PC-3 (cell line): ENCODE results near the gene TCEAL5. TPM values are rescaled to one million over a fixed set of nuclear protein-coding genes. Genes with fewer than 3 reads are reported as not detected.

Experiments used
- ATAC-seq: fragments of 200-7000 bp; cut with Tn5 transposase; 2 replicates; pipeline ENCODE4 v1.9.1; 2020; ENCODE audit warnings: mild to moderate bottlenecking, moderate library complexity
- BruUV-seq: library from RNA; stranded (reverse); fragments of 400-500 nt; replicated peaks from 2 replicates; lab custom pipeline; 2021; lab: Mats Ljungman, UMichigan
- CTCF ChIA-PET: fragments of 300-600 bp; sonication (Branson Sonifier 250); formaldehyde crosslinking; loops from one replicate; lab custom pipeline; 2022; ENCODE audit warnings: antibody characterized with exemption; lab: Charles Lee
- POLR2A ChIA-PET: fragments of 300-600 bp; sonication (Branson Sonifier 250); formaldehyde crosslinking; loops from one replicate; lab custom pipeline; 2022; ENCODE audit warnings: antibody characterized with exemption; ENCODE audit not compliant: unreplicated experiment; lab: Charles Lee
- DNase-seq: peaks from one replicate; pipeline ENCODE4 v3.0.0-alpha.2; 2015
- H2AFZ ChIP-seq: fragments of 300-600 bp; sonication (generic); 2 replicates; pipeline ENCODE4 v1.6.0; 2016; ENCODE audit warnings: antibody characterized with exemption, low read length
- H3F3A ChIP-seq: fragments of 300-600 bp; sonication (generic); one replicate; pipeline ENCODE4 v1.6.0; 2017; ENCODE audit warnings: antibody characterized with exemption, low read length, control low read depth, mild to moderate bottlenecking; ENCODE audit not compliant: unreplicated experiment
- H3K27ac ChIP-seq: fragments of 300-600 bp; sonication (generic); 2 replicates; pipeline ENCODE4 v1.5.1; 2016; ENCODE audit warnings: mild to moderate bottlenecking, low read length
- H3K27me3 ChIP-seq: fragments of 300-600 bp; sonication (generic); 2 replicates; pipeline ENCODE4 v1.6.1; 2016; ENCODE audit warnings: low read length, mixed read lengths
- H3K36me3 ChIP-seq: fragments of 300-600 bp; sonication (generic); 2 replicates; pipeline ENCODE4 v1.6.1; 2016; ENCODE audit warnings: low read depth, mixed run types, low read length, mixed read lengths
- H3K4me1 ChIP-seq: fragments of 300-600 bp; sonication (generic); 2 replicates; pipeline ENCODE4 v1.5.1; 2016; ENCODE audit warnings: low read length; ENCODE audit not compliant: insufficient read depth
- H3K4me2 ChIP-seq: fragments of 300-600 bp; sonication (generic); 2 replicates; pipeline ENCODE4 v1.6.0; 2016; ENCODE audit warnings: low read length
- H3K4me3 ChIP-seq: fragments of 300-600 bp; sonication (generic); 2 replicates; pipeline ENCODE4 v1.5.1; 2016; ENCODE audit warnings: mild to moderate bottlenecking, low read length, mixed read lengths
- H3K79me2 ChIP-seq: fragments of 300-600 bp; sonication (generic); 2 replicates; pipeline ENCODE4 v1.6.1; 2017; ENCODE audit warnings: low read length, mixed read lengths
- H3K9ac ChIP-seq: fragments of 300-600 bp; sonication (generic); 2 replicates; pipeline ENCODE4 v1.6.0; 2016; ENCODE audit warnings: mild to moderate bottlenecking, low read length
- H3K9me2 ChIP-seq: fragments of 300-600 bp; sonication (generic); replicated peaks from 2 replicates; pipeline ENCODE4 v1.6.1; 2016; ENCODE audit warnings: mixed run types, low read length, mixed read lengths
- H3K9me3 ChIP-seq: fragments of 300-600 bp; sonication (generic); 2 replicates; pipeline ENCODE4 v1.6.1; 2016; ENCODE audit warnings: low read length, mixed read lengths
- H4K20me1 ChIP-seq: fragments of 300-600 bp; sonication (generic); 2 replicates; pipeline ENCODE4 v1.6.1; 2016; ENCODE audit warnings: low read length, mixed read lengths
- CTCF ChIP-seq: fragments of 300-600 bp; sonication (generic); conservative IDR thresholded peaks from 2 replicates; pipeline ENCODE4 v1.5.1; 2017; ENCODE audit warnings: antibody characterized with exemption, low read depth, mild to moderate bottlenecking, low read length
- EZH2 ChIP-seq: fragments of 300-600 bp; sonication (generic); IDR thresholded peaks from one replicate; pipeline ENCODE4 v1.6.1; 2017; ENCODE audit warnings: antibody characterized with exemption, mild to moderate bottlenecking, low read length; ENCODE audit not compliant: unreplicated experiment
- EZH2phosphoT487 ChIP-seq: fragments of 300-600 bp; sonication (generic); IDR thresholded peaks from 2 replicates; pipeline ENCODE4 v1.6.1; 2018; ENCODE audit warnings: mild to moderate bottlenecking, antibody characterized with exemption, low read length, borderline replicate concordance
- intact Hi-C: fragments of 100-400 bp; cut with micrococcal nuclease; formaldehyde crosslinking; loops from 2 replicates; pipeline ENCODE4 v1.9.0; 2023
- total RNA-seq: library from RNA; depleted of rRNA; stranded (reverse); fragments of >200 nt; gene quantifications from 2 replicates; pipeline ENCODE4 v1.2.3, GENCODE V29; 2014

The TCEAL5 gene
- total RNA-seq, 1 experiment from 2014 or later = not detected

- Histone ChIP-seq H3K9me3 (no peaks in the 10 kb centered on the region), H4K20me1 (no peaks in the 10 kb centered on the region), H3F3A (no peaks in the 10 kb centered on the region), H3K4me3 (no peak overlapping the region), H3K4me1 (no peaks in the 10 kb centered on the region), H3K79me2 (no peaks in the 10 kb centered on the region), H3K4me2 (no peak overlapping the region), H3K27ac (no peak overlapping the region), H2AFZ (no peak overlapping the region), H3K36me3 (no peaks in the 10 kb centered on the region), H3K27me3 (no peaks in the 10 kb centered on the region), H3K9ac (no peak overlapping the region), H3K9me2 (no peaks in the 10 kb centered on the region)
- DNase-seq = no peak
- BruUV-seq = no TSS peak
- CTCF ChIA-PET = no interaction called here
- TF ChIP-seq EZH2phosphoT487 (no peak), CTCF (no peak), EZH2 (no peak)
- POLR2A ChIA-PET = no interaction called here
- ATAC-seq = no peak
- intact Hi-C loops = no loop called here
Observed at GRCh38 chrX:103304705-103305104, 28.2 kb upstream of the TCEAL5 start.

- ChIA-PET POLR2A (no interaction called here), CTCF (no interaction called here)
- Histone ChIP-seq H3K4me1 (no peaks in the 10 kb centered on the region), H3K36me3 (no peaks in the 10 kb centered on the region), H3K9me3 (no peaks in the 10 kb centered on the region), H3K4me2 (no peak overlapping the region), H3K9ac (no peak overlapping the region), H3F3A (no peaks in the 10 kb centered on the region), H3K27ac (no peak overlapping the region), H3K79me2 (no peaks in the 10 kb centered on the region), H3K9me2 (no peaks in the 10 kb centered on the region), H3K4me3 (no peak overlapping the region), H4K20me1 (no peaks in the 10 kb centered on the region), H2AFZ (no peak overlapping the region), H3K27me3 (peaks cover 10% of the 10 kb centered on the region; the same call in 1 of the 2 replicates)
- ATAC-seq (no peak), DNase-seq (no peak)
- TF ChIP-seq EZH2 (no peak), CTCF (no peak), EZH2phosphoT487 (no peak)
- BruUV-seq = no TSS peak
- intact Hi-C loops = no loop called here
Observed at GRCh38 chrX:103293118-103293517, 16.6 kb upstream of the TCEAL5 start.

- H3K4me1 ChIP-seq = no peaks in the 10 kb centered on the region
- H3K9me3 ChIP-seq = no peaks in the 10 kb centered on the region
- no peaks in the 10 kb centered on the region for H3F3A ChIP-seq
- TF ChIP-seq CTCF (no peak), EZH2 (no peak), EZH2phosphoT487 (no peak)
- no peak overlapping the region for H3K4me2 ChIP-seq
- H3K27me3 ChIP-seq = peaks cover 48% of the 10 kb centered on the region
- no TSS peak for BruUV-seq
- no peak overlapping the region for H3K9ac ChIP-seq
- H3K27ac ChIP-seq = no peak overlapping the region
- H3K79me2 ChIP-seq = no peaks in the 10 kb centered on the region
- H3K4me3 ChIP-seq = no peak overlapping the region
- intact Hi-C loops = no loop called here
- H4K20me1 ChIP-seq = no peaks in the 10 kb centered on the region
- no peak for DNase-seq
- POLR2A ChIA-PET = no interaction called here
- ATAC-seq = no peak
- H3K36me3 ChIP-seq = no peaks in the 10 kb centered on the region
- CTCF ChIA-PET = no interaction called here
- H2AFZ ChIP-seq = no peak overlapping the region
- no peaks in the 10 kb centered on the region for H3K9me2 ChIP-seq
Observed at GRCh38 chrX:103279624-103280023, 3.1 kb upstream of the TCEAL5 start.
